H9 (cell line): ENCODE results near the gene PPP1R7. TPM values are rescaled to one million over a fixed set of nuclear protein-coding genes. Genes with fewer than 3 reads are reported as not detected.

Experiments
- DNase-seq: peaks from one replicate; pipeline ENCODE4 v3.0.0-alpha.2; 2017
- H2AFZ ChIP-seq: one replicate; pipeline ENCODE4 v1.6.1; 2013; ENCODE audit warnings: mild to moderate bottlenecking, low read length, control low read depth, moderate library complexity
- H2AK5ac ChIP-seq: 2 replicates; pipeline ENCODE4 v1.6.1; 2013; ENCODE audit warnings: low read length, control low read depth, mixed read lengths; ENCODE audit not compliant: insufficient read length
- H2BK120ac ChIP-seq: one replicate; pipeline ENCODE4 v1.6.1; 2013; ENCODE audit warnings: low read depth, mild to moderate bottlenecking, low read length, control low read depth, inconsistent platforms; ENCODE audit not compliant: poor library complexity, severe bottlenecking
- H2BK12ac ChIP-seq: 2 replicates; pipeline ENCODE4 v1.6.1; 2013; ENCODE audit warnings: low read length, control low read depth, mixed read lengths, low read depth; ENCODE audit not compliant: insufficient read length
- H2BK15ac ChIP-seq: 2 replicates; pipeline ENCODE4 v1.6.1; 2013; ENCODE audit warnings: low read depth, low read length, control low read depth
- H2BK20ac ChIP-seq: one replicate; pipeline ENCODE4 v1.6.1; 2013; ENCODE audit warnings: low read depth, mild to moderate bottlenecking, low read length, control low read depth, inconsistent platforms; ENCODE audit not compliant: poor library complexity, severe bottlenecking
- H2BK5ac ChIP-seq: 2 replicates; pipeline ENCODE4 v1.6.1; 2013; ENCODE audit warnings: low read length, control low read depth, mixed read lengths; ENCODE audit not compliant: insufficient read length
- H3K14ac ChIP-seq: 2 replicates; pipeline ENCODE4 v1.6.1; 2013; ENCODE audit warnings: low read length, control low read depth; ENCODE audit not compliant: insufficient read depth
- H3K18ac ChIP-seq: 2 replicates; pipeline ENCODE4 v1.6.1; 2013; ENCODE audit warnings: low read depth, mild to moderate bottlenecking, mixed read lengths, low read length, control low read depth; ENCODE audit not compliant: insufficient read length
- H3K23ac ChIP-seq: 2 replicates; pipeline ENCODE4 v1.6.1; 2013; ENCODE audit warnings: low read length, control low read depth, mixed read lengths, low read depth; ENCODE audit not compliant: insufficient read length
- H3K23me2 ChIP-seq: 2 replicates; pipeline ENCODE4 v1.6.1; 2013; ENCODE audit warnings: low read depth, mild to moderate bottlenecking, mixed read lengths, low read length, control low read depth; ENCODE audit not compliant: insufficient read length, poor library complexity, severe bottlenecking
- H3K27ac ChIP-seq: 2 replicates; pipeline ENCODE4 v1.5.1; 2013; ENCODE audit warnings: low read length, control low read depth, mixed read lengths, low read depth; ENCODE audit not compliant: insufficient read length
- H3K27me3 ChIP-seq: 2 replicates; pipeline ENCODE4 v1.6.1; 2013; ENCODE audit warnings: low read length, control low read depth, inconsistent platforms; ENCODE audit not compliant: insufficient read depth
- H3K4ac ChIP-seq: 2 replicates; pipeline ENCODE4 v1.6.1; 2013; ENCODE audit warnings: low read depth, mild to moderate bottlenecking, control low read depth, inconsistent platforms, low read length, moderate library complexity
- H3K4me1 ChIP-seq: 2 replicates; pipeline ENCODE4 v1.6.1; 2013; ENCODE audit warnings: low read length, control low read depth, inconsistent platforms; ENCODE audit not compliant: insufficient read depth
- H3K4me2 ChIP-seq: 2 replicates; pipeline ENCODE4 v1.6.1; 2013; ENCODE audit warnings: low read length, control low read depth, mixed read lengths; ENCODE audit not compliant: insufficient read length, insufficient read depth
- H3K56ac ChIP-seq: 2 replicates; pipeline ENCODE4 v1.6.1; 2013; ENCODE audit warnings: low read depth, mild to moderate bottlenecking, mixed read lengths, low read length, control low read depth; ENCODE audit not compliant: insufficient read length
- H3K79me1 ChIP-seq: 2 replicates; pipeline ENCODE4 v1.6.1; 2013; ENCODE audit warnings: low read depth, mild to moderate bottlenecking, moderate library complexity, low read length, control low read depth, inconsistent platforms; ENCODE audit not compliant: insufficient read depth, poor library complexity, severe bottlenecking
- H3K79me2 ChIP-seq: 2 replicates; pipeline ENCODE4 v1.6.1; 2013; ENCODE audit warnings: low read length, control low read depth, inconsistent platforms; ENCODE audit not compliant: insufficient read depth
- H3K9ac ChIP-seq: 2 replicates; pipeline ENCODE4 v1.6.1; 2013; ENCODE audit warnings: low read length, control low read depth, mixed read lengths; ENCODE audit not compliant: insufficient read length; ENCODE audit errors: extremely low read depth
- H3K9me3 ChIP-seq: one replicate; pipeline ENCODE4 v1.6.1; 2013; ENCODE audit warnings: low read depth, low read length, inconsistent platforms; ENCODE audit not compliant: control insufficient read depth
- H3T11ph ChIP-seq: one replicate; pipeline ENCODE4 v1.6.1; 2013; ENCODE audit warnings: mild to moderate bottlenecking, low read length, control low read depth, inconsistent platforms
- H4K20me1 ChIP-seq: one replicate; pipeline ENCODE4 v1.6.1; 2013; ENCODE audit not compliant: control insufficient read depth, insufficient read length, insufficient read depth
- H4K5ac ChIP-seq: 2 replicates; pipeline ENCODE4 v1.6.1; 2013; ENCODE audit warnings: low read depth, mild to moderate bottlenecking, mixed read lengths, low read length, control low read depth; ENCODE audit not compliant: insufficient read length
- H4K8ac ChIP-seq: replicated peaks from 2 replicates; pipeline ENCODE4 v1.6.1; 2013; ENCODE audit warnings: low read length, control low read depth, mixed read lengths, low read depth; ENCODE audit not compliant: insufficient read length
- H4K91ac ChIP-seq: 2 replicates; pipeline ENCODE4 v1.6.1; 2013; ENCODE audit warnings: low read depth, mild to moderate bottlenecking, moderate library complexity, mixed read lengths, low read length, control low read depth; ENCODE audit not compliant: insufficient read length
- H3K27ac Mint-ChIP-seq, 3 experiments: 2 replicates in 2 of 3; 3 replicates in 1 of 3; pipeline ENCODE4 v1.8.0; 2020 to 2021; ENCODE audit warnings: mixed read lengths in 3 of 3, mild to moderate bottlenecking in 1 of 3, moderate library complexity in 1 of 3
- H3K27me3 Mint-ChIP-seq: 2 replicates; pipeline ENCODE4 v1.8.0; 2021; ENCODE audit warnings: low read depth, mild to moderate bottlenecking, moderate library complexity, mixed read lengths
- H3K36me3 Mint-ChIP-seq, 3 experiments: 2 replicates in 2 of 3; 3 replicates in 1 of 3; pipeline ENCODE4 v1.8.0; 2020 to 2021; ENCODE audit warnings: low read depth in 3 of 3, mixed read lengths in 3 of 3; ENCODE audit not compliant: insufficient read depth in 1 of 3
- H3K4me1 Mint-ChIP-seq, 2 experiments: 2 replicates each; pipeline ENCODE4 v1.8.0; 2020; ENCODE audit warnings: mixed read lengths in 2 of 2
- H3K4me3 Mint-ChIP-seq, 2 experiments: 2 replicates in 1 of 2; 3 replicates in 1 of 2; pipeline ENCODE4 v1.8.0; 2020 to 2021; ENCODE audit warnings: mild to moderate bottlenecking in 2 of 2, mixed read lengths in 2 of 2, moderate library complexity in 1 of 2
- H3K9me3 Mint-ChIP-seq, 2 experiments: 2 replicates in 1 of 2; 3 replicates in 1 of 2; pipeline ENCODE4 v1.8.0; 2020; ENCODE audit warnings: mild to moderate bottlenecking in 2 of 2, mixed read lengths in 2 of 2, moderate library complexity in 1 of 2
- WGBS: extraction: QIAGEN DNeasy Blood & Tissue Kit; methylation state at CpG from one replicate; pipeline ENCODE4 v1.1.7; 2013; ENCODE audit warnings: missing lambda C conversion rate, low lambda C conversion rate, mixed read lengths; ENCODE audit not compliant: insufficient read length; ENCODE audit errors: extremely low coverage; 5-methylcytosine and 5-hydroxymethylcytosine counted together
- total RNA-seq: library from RNA; stranded (reverse); gene quantifications from 2 replicates; pipeline ENCODE4 v1.2.1, GENCODE V29; 2021
- TF ChIP-seq, protein P1 (sequence below): fragments of 200-600 bp; sonication (generic); conservative IDR thresholded peaks from 3 replicates; pipeline ENCODE4 v1.8.0; 2021; ENCODE audit warnings: antibody characterized with exemption, mild to moderate bottlenecking

Gene PPP1R7
- total RNA-seq, 1 experiment from 2014 or later: 60.2 TPM

DNA sequence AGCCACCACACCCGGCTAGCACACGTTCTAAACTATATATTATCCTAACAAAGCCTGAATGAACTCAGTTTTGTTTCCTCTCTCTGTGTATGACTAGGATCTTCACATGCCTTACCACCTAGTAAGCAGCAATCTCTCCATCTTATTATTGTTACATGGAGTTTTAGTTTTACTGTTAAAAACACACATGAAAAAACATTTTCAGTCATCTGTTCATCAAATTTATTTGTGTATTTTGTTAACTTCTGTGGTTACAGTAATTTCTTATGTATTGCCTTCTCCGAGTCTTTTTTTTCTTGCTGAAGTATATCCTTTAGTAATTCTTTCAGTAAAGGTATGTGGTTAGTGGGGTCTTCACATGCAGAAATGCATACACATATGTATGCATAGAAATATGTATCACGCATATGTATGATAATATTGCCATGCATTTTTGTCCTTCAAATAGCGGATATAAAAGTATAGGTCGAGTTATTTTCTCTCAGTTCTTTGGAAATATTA is 69.6 kb downstream of the PPP1R7 start:
- no peak overlapping the region for H3K56ac ChIP-seq
- no peak overlapping the region for H2BK12ac ChIP-seq
- no peak overlapping the region for H3K14ac ChIP-seq
- no peak overlapping the region for H2AK5ac ChIP-seq
- no peaks in the 10 kb centered on the region for H3K27me3 ChIP-seq
- H3K27ac ChIP-seq: no peak overlapping the region
- peaks cover 4% of the 10 kb centered on the region; the same call in 1 of the 2 replicates for H3K4me1 ChIP-seq
- no peak overlapping the region for H4K8ac ChIP-seq
- no peak overlapping the region for H2BK120ac ChIP-seq
- H3K4me1 Mint-ChIP-seq: peaks cover 23 to 44% of the 10 kb centered on the region in 2 experiments
- H3K4me2 ChIP-seq: no peak overlapping the region
- H3K9ac ChIP-seq: no peak overlapping the region
- peaks cover 2% of the 10 kb centered on the region for H4K20me1 ChIP-seq
- H3K79me2 ChIP-seq: no peaks in the 10 kb centered on the region; the same call in 1 of the 2 replicates
- no peak overlapping the region for H2BK5ac ChIP-seq
- H4K5ac ChIP-seq: no peak overlapping the region
- H2BK20ac ChIP-seq: no peak overlapping the region
- H3K9me3 ChIP-seq: no peaks in the 10 kb centered on the region
- DNase-seq: no peak
- H3K18ac ChIP-seq: no peak overlapping the region
- H2BK15ac ChIP-seq: no peak overlapping the region
- TF ChIP-seq, protein P1, sequence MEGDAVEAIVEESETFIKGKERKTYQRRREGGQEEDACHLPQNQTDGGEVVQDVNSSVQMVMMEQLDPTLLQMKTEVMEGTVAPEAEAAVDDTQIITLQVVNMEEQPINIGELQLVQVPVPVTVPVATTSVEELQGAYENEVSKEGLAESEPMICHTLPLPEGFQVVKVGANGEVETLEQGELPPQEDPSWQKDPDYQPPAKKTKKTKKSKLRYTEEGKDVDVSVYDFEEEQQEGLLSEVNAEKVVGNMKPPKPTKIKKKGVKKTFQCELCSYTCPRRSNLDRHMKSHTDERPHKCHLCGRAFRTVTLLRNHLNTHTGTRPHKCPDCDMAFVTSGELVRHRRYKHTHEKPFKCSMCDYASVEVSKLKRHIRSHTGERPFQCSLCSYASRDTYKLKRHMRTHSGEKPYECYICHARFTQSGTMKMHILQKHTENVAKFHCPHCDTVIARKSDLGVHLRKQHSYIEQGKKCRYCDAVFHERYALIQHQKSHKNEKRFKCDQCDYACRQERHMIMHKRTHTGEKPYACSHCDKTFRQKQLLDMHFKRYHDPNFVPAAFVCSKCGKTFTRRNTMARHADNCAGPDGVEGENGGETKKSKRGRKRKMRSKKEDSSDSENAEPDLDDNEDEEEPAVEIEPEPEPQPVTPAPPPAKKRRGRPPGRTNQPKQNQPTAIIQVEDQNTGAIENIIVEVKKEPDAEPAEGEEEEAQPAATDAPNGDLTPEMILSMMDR: no peak
- peaks cover 2 to 5% (median 4%) of the 10 kb centered on the region in 3 experiments; a peak in 3 of 7 replicates for H3K36me3 Mint-ChIP-seq
- no peak overlapping the region for H3T11ph ChIP-seq
- no peak overlapping the region for H2AFZ ChIP-seq
- H3K27ac Mint-ChIP-seq: no peak overlapping the region
- peaks cover 5% of the 10 kb centered on the region for H3K27me3 Mint-ChIP-seq
- H3K4me3 Mint-ChIP-seq: peak overlapping the region in 1 of 2 experiments; percentile 94; a peak in 4 of 5 replicates
- peaks cover 0 to 2% of the 10 kb centered on the region in 2 experiments; a peak in 2 of 5 replicates for H3K9me3 Mint-ChIP-seq
- no peaks in the 10 kb centered on the region for H3K79me1 ChIP-seq
- H3K23ac ChIP-seq: no peak overlapping the region
- H3K4ac ChIP-seq: no peak overlapping the region
- WGBS: no CpG with 5 or more reads among the region's 6 CpGs
- no peak overlapping the region for H4K91ac ChIP-seq
- peaks cover 10% of the 10 kb centered on the region for H3K23me2 ChIP-seq
